Breast epithelium (tissue), 3 donors: Measurements from ENCODE around the gene PHF21B.

ENCODE experiments used
- CTCF ChIP-seq, 3 donors: fragments of 450-650 bp; IDR thresholded peaks; one replicate each; pipeline ENCODE4 v1.5.1; 2016 to 2017; ENCODE audit warnings: antibody characterized with exemption in 3 of 3, mild to moderate bottlenecking in 3 of 3, moderate library complexity in 3 of 3
- POLR2A ChIP-seq: fragments of 450-650 bp; IDR thresholded peaks from one replicate; pipeline ENCODE4 v1.6.1; 2016; ENCODE audit warnings: antibody characterized with exemption, mild to moderate bottlenecking, moderate library complexity

GRCh38 chr22:44862981-44863860 lies 146.6 kb downstream of the PHF21B start:
- TF ChIP-seq CTCF (IDR thresholded peaks at IDR 0.05) = no peak
- no peak for TF ChIP-seq POLR2A
